Measurements from ENCODE around the gene RNF43. TPM values are rescaled to one million over a fixed set of nuclear protein-coding genes. Genes with fewer than 3 reads are reported as not detected.

RNF43 gene
- total RNA-seq, 2 experiments from 2014 or later, result 0.38 to 0.91 TPM

GRCh38 chr17:58416937-58417299 is 416 bp downstream of the RNF43 start:
- Mint-ChIP-seq H3K27me3 (ENCODE audit: low read depth) (no peaks in the 10 kb centered on the region), H3K4me3 (peak overlapping the region; percentile 41), H3K9me3 (no peaks in the 10 kb centered on the region), H3K27ac (no peak overlapping the region), H3K4me1 (ENCODE audit: low read depth) (peaks cover 20% of the 10 kb centered on the region), H3K36me3 (ENCODE audit: low read depth) (no peaks in the 10 kb centered on the region)
- intact Hi-C loops (cut with micrococcal nuclease), result loop anchor here (1.0 to 5.0 kb wide), 6 partner anchors 65 to 168 kb away; partner anchors contain the start of genes HSF5 and SUPT4H1
- CTCF ChIA-PET, result interaction anchor here (0.7 to 5.8 kb wide), 27 partner anchors 9 to 167 kb away, joined by 3 to 70 read pairs (median 5); partner anchors contain the start of genes HSF5 and SUPT4H1
- no peak for DNase-seq

GRCh38 chr17:58416396-58416795 is 938 bp downstream of the RNF43 start:
- H3K4me1 Mint-ChIP-seq (ENCODE audit: low read depth), result peaks cover 20% of the 10 kb centered on the region
- H3K27me3 Mint-ChIP-seq (ENCODE audit: low read depth), result no peaks in the 10 kb centered on the region
- CTCF ChIA-PET, result interaction anchor here (1.3 to 5.8 kb wide), 7 partner anchors 17 to 106 kb away, joined by 3 to 70 read pairs (median 9); partner anchors contain the start of gene SUPT4H1
- intact Hi-C loops (cut with micrococcal nuclease), result loop anchor here (2.0 to 5.0 kb wide), 3 partner anchors 71 to 168 kb away; partner anchors contain the start of gene HSF5
- H3K36me3 Mint-ChIP-seq (ENCODE audit: low read depth), result no peaks in the 10 kb centered on the region
- no peak overlapping the region for H3K4me3 Mint-ChIP-seq
- DNase-seq, result no peak
- no peak overlapping the region for H3K27ac Mint-ChIP-seq
- H3K9me3 Mint-ChIP-seq, result no peaks in the 10 kb centered on the region

- H3K4me3 Mint-ChIP-seq, result no peak overlapping the region
- no peak overlapping the region for H3K27ac Mint-ChIP-seq
- no peak for DNase-seq
- CTCF ChIA-PET, result interaction anchor here (3.4 to 5.8 kb wide), 2 partner anchors 71 to 98 kb away, joined by 26 to 70 read pairs; no protein-coding TSS in a partner anchor
- H3K27me3 Mint-ChIP-seq (ENCODE audit: low read depth), result no peaks in the 10 kb centered on the region
- intact Hi-C loops (cut with micrococcal nuclease), result loop anchor here (2.0 to 5.0 kb wide), 3 partner anchors 71 to 167 kb away; partner anchors contain the start of gene HSF5
- H3K9me3 Mint-ChIP-seq, result no peaks in the 10 kb centered on the region
- no peaks in the 10 kb centered on the region for H3K36me3 Mint-ChIP-seq (ENCODE audit: low read depth)
- H3K4me1 Mint-ChIP-seq (ENCODE audit: low read depth), result peaks cover 20% of the 10 kb centered on the region
Measured at GRCh38 chr17:58415371-58416055, 1.8 kb downstream of the RNF43 start.

GRCh38 chr17:58414596-58414997 is 2.7 kb downstream of the RNF43 start:
- Mint-ChIP-seq H3K36me3 (ENCODE audit: low read depth) (no peaks in the 10 kb centered on the region), H3K27ac (no peak overlapping the region), H3K9me3 (no peaks in the 10 kb centered on the region), H3K27me3 (ENCODE audit: low read depth) (no peaks in the 10 kb centered on the region), H3K4me3 (no peak overlapping the region), H3K4me1 (ENCODE audit: low read depth) (peaks cover 20% of the 10 kb centered on the region)
- CTCF ChIA-PET, result interaction anchor here (0.6 to 5.8 kb wide), 4 partner anchors 31 to 546 kb away, joined by 3 to 70 read pairs (median 14); no protein-coding TSS in a partner anchor
- intact Hi-C loops (cut with micrococcal nuclease), result no loop called here
- DNase-seq, result no peak

GRCh38 chr17:58413684-58414083 is 3.6 kb downstream of the RNF43 start:
- H3K36me3 Mint-ChIP-seq (ENCODE audit: low read depth), result no peaks in the 10 kb centered on the region
- H3K4me3 Mint-ChIP-seq, result no peak overlapping the region
- H3K27me3 Mint-ChIP-seq (ENCODE audit: low read depth), result no peaks in the 10 kb centered on the region
- intact Hi-C loops (cut with micrococcal nuclease), result no loop called here
- no peaks in the 10 kb centered on the region for H3K9me3 Mint-ChIP-seq
- CTCF ChIA-PET, result interaction anchor here (0.6 to 5.8 kb wide), 4 partner anchors 70 to 545 kb away, joined by 3 to 70 read pairs (median 4); no protein-coding TSS in a partner anchor
- peaks cover 20% of the 10 kb centered on the region for H3K4me1 Mint-ChIP-seq (ENCODE audit: low read depth)
- H3K27ac Mint-ChIP-seq, result no peak overlapping the region
- no peak for DNase-seq

- CTCF ChIA-PET, result interaction anchor here (0.7 to 1.3 kb wide), 3 partner anchors 60 to 212 kb away, joined by 3 to 5 read pairs (median 3); no protein-coding TSS in a partner anchor
- H3K4me3 Mint-ChIP-seq, result no peak overlapping the region
Measured at GRCh38 chr17:58412961-58413586, 4.3 kb downstream of the RNF43 start.

GRCh38 chr17:58412064-58412703 is 5.2 kb downstream of the RNF43 start:
- no peaks in the 10 kb centered on the region for H3K27me3 Mint-ChIP-seq (ENCODE audit: low read depth)
- no peak overlapping the region for H3K27ac Mint-ChIP-seq
- no peak for DNase-seq
- CTCF ChIA-PET, result no interaction called here
- no peaks in the 10 kb centered on the region for H3K36me3 Mint-ChIP-seq (ENCODE audit: low read depth)
- H3K4me1 Mint-ChIP-seq (ENCODE audit: low read depth), result peaks cover 11% of the 10 kb centered on the region
- intact Hi-C loops (cut with micrococcal nuclease), result no loop called here
- no peaks in the 10 kb centered on the region for H3K9me3 Mint-ChIP-seq
- no peak overlapping the region for H3K4me3 Mint-ChIP-seq

More at GRCh38 chr17:58412961-58413586, 4.3 kb downstream of the RNF43 start:
- no peak overlapping the region for H3K27ac Mint-ChIP-seq
- H3K4me1 Mint-ChIP-seq (ENCODE audit: low read depth), result peaks cover 19% of the 10 kb centered on the region
- intact Hi-C loops (cut with micrococcal nuclease), result no loop called here
- DNase-seq, result no peak
- H3K27me3 Mint-ChIP-seq (ENCODE audit: low read depth), result no peaks in the 10 kb centered on the region
- no peaks in the 10 kb centered on the region for H3K36me3 Mint-ChIP-seq (ENCODE audit: low read depth)
- H3K9me3 Mint-ChIP-seq, result no peaks in the 10 kb centered on the region

- intact Hi-C loops (cut with micrococcal nuclease), result no loop called here
- Mint-ChIP-seq H3K9me3 (no peaks in the 10 kb centered on the region), H3K4me1 (ENCODE audit: low read depth) (peaks cover 7% of the 10 kb centered on the region), H3K4me3 (no peak overlapping the region), H3K36me3 (ENCODE audit: low read depth) (no peaks in the 10 kb centered on the region), H3K27me3 (ENCODE audit: low read depth) (no peaks in the 10 kb centered on the region), H3K27ac (no peak overlapping the region)
- no peak for DNase-seq
- CTCF ChIA-PET, result interaction anchor here (1.2 kb wide), 1 partner anchor 107 kb away, joined by 3 read pairs; no protein-coding TSS in a partner anchor
Measured at GRCh38 chr17:58411408-58411894, 5.9 kb downstream of the RNF43 start.

GRCh38 chr17:58410714-58411407 is 6.5 kb downstream of the RNF43 start:
- H3K4me1 Mint-ChIP-seq (ENCODE audit: low read depth), result peaks cover 7% of the 10 kb centered on the region
- CTCF ChIA-PET, result interaction anchor here (1.2 kb wide), 1 partner anchor 106 kb away, joined by 3 read pairs; no protein-coding TSS in a partner anchor
- intact Hi-C loops (cut with micrococcal nuclease), result no loop called here
- H3K9me3 Mint-ChIP-seq, result no peaks in the 10 kb centered on the region
- H3K36me3 Mint-ChIP-seq (ENCODE audit: low read depth), result no peaks in the 10 kb centered on the region
- no peak for DNase-seq
- no peak overlapping the region for H3K4me3 Mint-ChIP-seq
- no peak overlapping the region for H3K27ac Mint-ChIP-seq
- H3K27me3 Mint-ChIP-seq (ENCODE audit: low read depth), result no peaks in the 10 kb centered on the region

GRCh38 chr17:58409432-58409831 is 7.9 kb downstream of the RNF43 start:
- H3K4me1 Mint-ChIP-seq (ENCODE audit: low read depth), result peaks cover 7% of the 10 kb centered on the region
- H3K9me3 Mint-ChIP-seq, result no peaks in the 10 kb centered on the region
- no peaks in the 10 kb centered on the region for H3K27me3 Mint-ChIP-seq (ENCODE audit: low read depth)
- H3K4me3 Mint-ChIP-seq, result no peak overlapping the region
- H3K27ac Mint-ChIP-seq, result no peak overlapping the region
- H3K36me3 Mint-ChIP-seq (ENCODE audit: low read depth), result no peaks in the 10 kb centered on the region
- CTCF ChIA-PET, result interaction anchor here (0.9 to 1.2 kb wide), 2 partner anchors 11 to 37 kb away, joined by 3 read pairs; no protein-coding TSS in a partner anchor
- no peak for DNase-seq
- intact Hi-C loops (cut with micrococcal nuclease), result no loop called here

GRCh38 chr17:58403311-58403710 is 14.0 kb downstream of the RNF43 start:
- Mint-ChIP-seq H3K4me1 (ENCODE audit: low read depth) (peaks cover 4% of the 10 kb centered on the region), H3K27ac (no peak overlapping the region), H3K4me3 (no peak overlapping the region), H3K9me3 (no peaks in the 10 kb centered on the region), H3K36me3 (ENCODE audit: low read depth) (no peaks in the 10 kb centered on the region), H3K27me3 (ENCODE audit: low read depth) (no peaks in the 10 kb centered on the region)
- CTCF ChIA-PET, result interaction anchor here (0.6 kb wide), 1 partner anchor 16 kb away, joined by 3 read pairs; no protein-coding TSS in a partner anchor
- DNase-seq, result no peak
- intact Hi-C loops (cut with micrococcal nuclease), result no loop called here
